MM.1S (cell line): ENCODE data around the gene WDR37.

ENCODE experiments used
- DNase-seq: peaks from one replicate; pipeline ENCODE4 v3.0.0-alpha.2; 2015
- H2AFZ ChIP-seq: fragments of 300-600 bp; sonication (generic); 2 replicates; pipeline ENCODE4 v1.6.0; 2016; ENCODE audit warnings: antibody characterized with exemption, low read length
- H3F3A ChIP-seq: fragments of 300-600 bp; sonication (generic); 2 replicates; pipeline ENCODE4 v1.6.1; 2016; ENCODE audit warnings: mild to moderate bottlenecking, antibody characterized with exemption, low read length, moderate library complexity, mixed read lengths; ENCODE audit not compliant: insufficient read depth
- H3K27ac ChIP-seq: fragments of 300-600 bp; sonication (generic); 2 replicates; pipeline ENCODE4 v1.5.1; 2016; ENCODE audit warnings: mild to moderate bottlenecking, low read length
- H3K27me3 ChIP-seq: fragments of 300-600 bp; sonication (generic); replicated peaks from 2 replicates; pipeline ENCODE4 v1.6.0; 2016; ENCODE audit warnings: low read length; ENCODE audit not compliant: insufficient read depth
- H3K36me3 ChIP-seq: fragments of 300-600 bp; sonication (generic); replicated peaks from 2 replicates; pipeline ENCODE4 v1.6.1; 2016; ENCODE audit warnings: mild to moderate bottlenecking, low read length, mixed read lengths; ENCODE audit not compliant: insufficient read depth
- H3K4me1 ChIP-seq: fragments of 300-600 bp; sonication (generic); 2 replicates; pipeline ENCODE4 v1.6.1; 2016; ENCODE audit warnings: low read length, mixed read lengths
- H3K4me2 ChIP-seq: fragments of 300-600 bp; sonication (generic); 2 replicates; pipeline ENCODE4 v1.6.0; 2016; ENCODE audit warnings: low read depth, low read length
- H3K4me3 ChIP-seq: fragments of 300-600 bp; sonication (generic); 2 replicates; pipeline ENCODE4 v1.5.1; 2016; ENCODE audit warnings: low read length, mixed read lengths
- H3K79me2 ChIP-seq: fragments of 300-600 bp; sonication (generic); 2 replicates; pipeline ENCODE4 v1.6.1; 2016; ENCODE audit warnings: mixed run types, low read length, mixed read lengths
- H3K9ac ChIP-seq: fragments of 300-600 bp; sonication (generic); 2 replicates; pipeline ENCODE4 v1.6.1; 2016; ENCODE audit warnings: low read length, mixed read lengths
- H3K9me2 ChIP-seq: fragments of 300-600 bp; sonication (generic); replicated peaks from 2 replicates; pipeline ENCODE4 v1.6.1; 2016; ENCODE audit warnings: mild to moderate bottlenecking, low read length, mixed read lengths; ENCODE audit not compliant: insufficient read depth
- H3K9me3 ChIP-seq: fragments of 300-600 bp; sonication (generic); replicated peaks from 2 replicates; pipeline ENCODE4 v1.6.1; 2016; ENCODE audit warnings: mild to moderate bottlenecking, low read length, mixed read lengths; ENCODE audit not compliant: insufficient read depth
- H4K20me1 ChIP-seq: fragments of 300-600 bp; sonication (generic); 2 replicates; pipeline ENCODE4 v1.6.1; 2016; ENCODE audit warnings: mild to moderate bottlenecking, low read length, moderate library complexity, mixed read lengths; ENCODE audit not compliant: insufficient read depth
- CTCF ChIP-seq: fragments of 300-600 bp; sonication (generic); IDR thresholded peaks from 2 replicates; pipeline ENCODE4 v1.5.1; 2016; ENCODE audit warnings: antibody characterized with exemption, low read length, mixed read lengths
- EZH2 ChIP-seq: fragments of 300-600 bp; sonication (generic); optimal IDR thresholded peaks from 2 replicates; pipeline ENCODE3; 2017; ENCODE audit warnings: low read depth, mild to moderate bottlenecking, antibody characterized with exemption, low read length, mixed read lengths
- EZH2phosphoT487 ChIP-seq: fragments of 300-600 bp; sonication (generic); IDR thresholded peaks from 2 replicates; pipeline ENCODE4 v1.6.1; 2018; ENCODE audit warnings: antibody characterized with exemption, low read length

The WDR37 gene

GRCh38 chr10:1094112-1095057 is 38.2 kb downstream of the WDR37 start:
- no peak for DNase-seq
- Histone ChIP-seq H2AFZ (no peak overlapping the region), H4K20me1 (no peaks in the 10 kb centered on the region), H3K4me1 (no peaks in the 10 kb centered on the region), H3K36me3 (peaks cover 7% of the 10 kb centered on the region), H3K9me3 (no peaks in the 10 kb centered on the region), H3F3A (no peaks in the 10 kb centered on the region), H3K79me2 (no peaks in the 10 kb centered on the region; the same call in 1 of the 2 replicates), H3K27ac (no peak overlapping the region), H3K27me3 (no peaks in the 10 kb centered on the region), H3K4me2 (no peak overlapping the region), H3K9ac (no peak overlapping the region), H3K4me3 (no peak overlapping the region), H3K9me2 (no peaks in the 10 kb centered on the region)
- no peak for TF ChIP-seq CTCF
- no peak for TF ChIP-seq EZH2phosphoT487
- TF ChIP-seq EZH2, result no peak

DNA sequence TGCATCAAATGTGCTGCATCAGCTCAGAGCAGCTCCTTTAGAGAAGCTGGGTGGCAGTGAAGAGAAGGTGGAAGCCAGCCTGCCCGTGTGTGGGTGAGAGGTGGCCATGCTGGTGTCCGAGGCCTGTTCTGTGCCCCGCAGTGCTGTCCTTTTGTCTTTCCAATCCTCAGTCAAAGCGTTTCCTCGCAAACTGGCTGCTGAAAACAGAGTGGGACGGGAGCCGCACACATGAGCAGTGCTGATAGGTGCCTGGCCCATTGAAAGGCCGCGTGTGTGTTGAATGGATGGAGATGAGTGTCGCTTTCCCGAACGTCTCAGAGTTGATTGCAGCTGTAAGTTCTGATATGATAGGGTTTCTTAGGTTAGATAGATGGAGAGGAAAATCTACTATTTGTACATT is 39.3 kb downstream of the WDR37 start:
- Histone ChIP-seq H3K4me3 (no peak overlapping the region), H3K27ac (no peak overlapping the region), H3K9me2 (no peaks in the 10 kb centered on the region), H3K9ac (no peak overlapping the region), H3K9me3 (no peaks in the 10 kb centered on the region), H3K27me3 (no peaks in the 10 kb centered on the region), H2AFZ (no peak overlapping the region), H3F3A (no peaks in the 10 kb centered on the region), H3K36me3 (peaks cover 7% of the 10 kb centered on the region), H4K20me1 (no peaks in the 10 kb centered on the region), H3K4me2 (no peak overlapping the region), H3K4me1 (no peaks in the 10 kb centered on the region), H3K79me2 (0 out of 2 replicates have a peak, but pooled peaks cover 3% of the 10 kb centered on the region)
- no peak for DNase-seq
- TF ChIP-seq EZH2, result no peak
- TF ChIP-seq CTCF, result no peak

DNA sequence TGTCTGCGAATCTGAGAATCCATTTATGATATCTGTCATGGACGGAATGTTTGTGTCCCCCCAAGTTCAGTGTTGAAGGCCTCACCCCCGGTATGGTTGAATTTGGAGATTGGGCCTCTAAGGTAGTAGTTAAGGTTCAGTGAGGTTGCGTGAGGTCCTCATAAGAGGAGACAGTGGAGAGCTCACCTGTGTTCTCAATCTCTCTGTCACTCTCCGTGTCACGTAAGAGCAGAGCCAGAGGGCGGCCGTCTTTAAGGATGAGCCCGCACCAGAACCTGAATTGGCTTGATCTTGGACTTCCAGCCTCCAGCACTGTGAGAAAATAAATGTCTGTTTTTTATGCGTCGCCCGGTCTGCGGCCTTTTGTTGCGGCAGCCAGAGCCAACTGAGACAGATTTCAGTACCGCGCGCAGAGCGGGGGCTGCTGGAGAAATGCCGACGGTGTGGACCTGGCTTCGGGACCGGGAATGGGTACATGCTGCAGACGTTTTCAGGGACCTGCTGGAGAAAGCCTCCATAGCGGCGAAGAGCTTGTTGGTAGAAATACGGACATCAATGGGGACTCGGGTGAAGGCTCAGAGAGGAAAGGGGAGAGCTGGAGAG is 40.2 kb downstream of the WDR37 start:
- no peak overlapping the region for H3K4me3 ChIP-seq
- H3K27ac ChIP-seq, result no peak overlapping the region
- no peak overlapping the region for H2AFZ ChIP-seq
- TF ChIP-seq EZH2, result no peak
- TF ChIP-seq CTCF, result no peak
- TF ChIP-seq EZH2phosphoT487, result no peak
- no peaks in the 10 kb centered on the region for H3F3A ChIP-seq
- no peak overlapping the region for H3K4me2 ChIP-seq
- no peak overlapping the region for H3K9ac ChIP-seq
- H4K20me1 ChIP-seq, result no peaks in the 10 kb centered on the region
- DNase-seq, result no peak
- peaks cover 7% of the 10 kb centered on the region for H3K36me3 ChIP-seq
- H3K9me3 ChIP-seq, result no peaks in the 10 kb centered on the region
- H3K4me1 ChIP-seq, result no peaks in the 10 kb centered on the region
- H3K79me2 ChIP-seq, result 0 out of 2 replicates have a peak, but pooled peaks cover 3% of the 10 kb centered on the region
- H3K9me2 ChIP-seq, result no peaks in the 10 kb centered on the region
- no peaks in the 10 kb centered on the region for H3K27me3 ChIP-seq
